Peyer's patch (tissue), 4 donors: ENCODE data around the gene GASK1B. TPM values are rescaled to one million over a fixed set of nuclear protein-coding genes. Genes with fewer than 3 reads are reported as not detected.

Experiments
- DNase-seq, 3 donors: peaks; one replicate each; pipeline ENCODE4 v3.0.0-alpha.2; 2017 to 2019
- H3K27ac ChIP-seq, 4 donors: fragments of 200-600 bp; sonication (generic); one replicate each; pipeline ENCODE4 v1.5.1; 2016 to 2019
- H3K27me3 ChIP-seq, 2 donors: fragments of 200-600 bp; sonication (generic); one replicate each; pipeline ENCODE4 v1.5.1; 2019
- H3K36me3 ChIP-seq, 3 donors: fragments of 200-600 bp; sonication (generic); one replicate each; pipeline ENCODE4 v1.5.1; 2016 to 2019
- H3K4me1 ChIP-seq, 4 donors: fragments of 200-600 bp; sonication (generic); one replicate each; pipeline ENCODE4 v1.5.1; 2016 to 2019
- H3K4me3 ChIP-seq, 4 donors: fragments of 200-600 bp; sonication (generic); 1 replicate in 3 of 4; 2 replicates in 1 of 4; pipeline ENCODE4 v1.5.1; 2016 to 2019; ENCODE audit warnings: mild to moderate bottlenecking in 1 of 4
- H3K9me3 ChIP-seq, 4 donors: fragments of 200-600 bp; sonication (generic); one replicate each; pipeline ENCODE4 v1.5.1; 2016 to 2019; ENCODE audit warnings: mild to moderate bottlenecking in 1 of 4
- CTCF ChIP-seq, 6 experiments: fragments of 450-650 bp in 4 of 6; fragments of 200-600 bp in 2 of 6; sonication (generic) in 1 of 6; IDR thresholded peaks; one replicate each; pipeline ENCODE4 v1.5.1; 2017 to 2019; ENCODE audit warnings: antibody characterized with exemption in 6 of 6, mild to moderate bottlenecking in 3 of 6, moderate library complexity in 1 of 6
- POLR2A ChIP-seq, 2 donors: fragments of 450-650 bp; IDR thresholded peaks; one replicate each; pipeline ENCODE4 v1.5.1; 2017; ENCODE audit warnings: antibody characterized with exemption in 2 of 2, mild to moderate bottlenecking in 2 of 2, moderate library complexity in 2 of 2
- total RNA-seq, 4 donors: library from RNA; depleted of rRNA; stranded (reverse); fragments of >200 nt; gene quantifications; one replicate each; pipeline ENCODE4 v1.1.0, GENCODE V29; 2016

The GASK1B gene
- total RNA-seq, 4 donors from 2014 or later, result 8.8 to 59.4 (median 10.1) TPM

- no peak for DNase-seq
Measured at GRCh38 chr4:158193171-158193749, 20.4 kb upstream of the GASK1B start.

GRCh38 chr4:158192439-158193158 lies 19.8 kb upstream of the GASK1B start:
- Histone ChIP-seq H3K4me1 (no peaks in the 10 kb centered on the region), H3K36me3 (no peaks in the 10 kb centered on the region), H3K9me3 (no peaks in the 10 kb centered on the region), H3K27ac (no peak overlapping the region), H3K27me3 (no peaks in the 10 kb centered on the region), H3K4me3 (no peak overlapping the region)
- DNase-seq, result no peak
- TF ChIP-seq CTCF (IDR thresholded peaks at IDR 0.05) (no peak), POLR2A (IDR thresholded peaks at IDR 0.05) (no peak)

More at GRCh38 chr4:158193171-158193749, 20.4 kb upstream of the GASK1B start:
- Histone ChIP-seq H3K27me3 (no peaks in the 10 kb centered on the region), H3K36me3 (no peaks in the 10 kb centered on the region), H3K4me3 (no peak overlapping the region), H3K9me3 (no peaks in the 10 kb centered on the region), H3K4me1 (no peaks in the 10 kb centered on the region), H3K27ac (no peak overlapping the region)
- TF ChIP-seq POLR2A (IDR thresholded peaks at IDR 0.05) (no peak), CTCF (IDR thresholded peaks at IDR 0.05) (peak in 4 of 6 experiments; percentile 37 to 74 (median 70))

- Histone ChIP-seq H3K27ac (no peak overlapping the region), H3K4me3 (no peak overlapping the region)
- no peak for DNase-seq
Measured at GRCh38 chr4:158190718-158191117, 17.9 kb upstream of the GASK1B start.

GRCh38 chr4:158189422-158189821 lies 16.6 kb upstream of the GASK1B start:
- Histone ChIP-seq H3K4me3 (no peak overlapping the region), H3K9me3 (no peaks in the 10 kb centered on the region), H3K4me1 (no peaks in the 10 kb centered on the region), H3K27me3 (no peaks in the 10 kb centered on the region), H3K36me3 (no peaks in the 10 kb centered on the region), H3K27ac (no peak overlapping the region)
- no peak for DNase-seq
- no peak for TF ChIP-seq CTCF (IDR thresholded peaks at IDR 0.05)
- no peak for TF ChIP-seq POLR2A (IDR thresholded peaks at IDR 0.05)

More at GRCh38 chr4:158190718-158191117, 17.9 kb upstream of the GASK1B start:
- Histone ChIP-seq H3K9me3 (no peaks in the 10 kb centered on the region), H3K4me1 (no peaks in the 10 kb centered on the region), H3K36me3 (no peaks in the 10 kb centered on the region), H3K27me3 (no peaks in the 10 kb centered on the region)
- TF ChIP-seq CTCF (IDR thresholded peaks at IDR 0.05) (no peak), POLR2A (IDR thresholded peaks at IDR 0.05) (no peak)

GRCh38 chr4:158186815-158187214 lies 14.0 kb upstream of the GASK1B start:
- Histone ChIP-seq H3K27ac (no peak overlapping the region), H3K4me1 (no peaks in the 10 kb centered on the region), H3K9me3 (no peaks in the 10 kb centered on the region), H3K36me3 (no peaks in the 10 kb centered on the region), H3K4me3 (no peak overlapping the region), H3K27me3 (no peaks in the 10 kb centered on the region)
- TF ChIP-seq CTCF (IDR thresholded peaks at IDR 0.05) (no peak), POLR2A (IDR thresholded peaks at IDR 0.05) (no peak)
- DNase-seq, result no peak
